K562 (cell line): ENCODE measurements around the gene P2RY14. TPM values are rescaled to one million over a fixed set of nuclear protein-coding genes. Genes with fewer than 3 reads are reported as not detected.

Source experiments
- CCAR2 ChIP-seq: fragments of 200-400 bp; formaldehyde crosslinking; IDR thresholded peaks from 2 replicates; pipeline ENCODE4 v1.6.1; 2017; ENCODE audit warnings: mild to moderate bottlenecking, low read depth, low read length
- ELF2 ChIP-seq: fragments of 250-450 bp; sonication (Bioruptor Pico); IDR thresholded peaks from 2 replicates; pipeline ENCODE4 v1.5.0; 2021; ENCODE audit warnings: mild to moderate bottlenecking
- TEAD4 ChIP-seq, 2 experiments: sonication (generic) in 1 of 2; formaldehyde crosslinking in 1 of 2; IDR thresholded peaks; 2 replicates each; pipeline versions ENCODE4 v1.6.1 to v1.8.0; 2012 to 2022; ENCODE audit warnings: borderline replicate concordance in 1 of 2, inconsistent platforms in 1 of 2, low read length in 1 of 2, mild to moderate bottlenecking in 1 of 2, missing genetic modification reagents in 1 of 2
- polyA plus RNA-seq, 8 experiments: library from polyadenylated mRNA; depleted of rRNA in 4 of 8; stranded (reverse) in 5 of 8; unstranded in 3 of 8; fragments of >200 nt; fragmentation: Nextera tagmentation in 2 of 8; fragmentation: Illumina TruSeq in 1 of 8; extraction: Ambion mirVana in 2 of 8; extraction: Trizol in 1 of 8; gene quantifications; 2 replicates each; pipeline versions ENCODE4 v1.2.1 to v1.2.3, GENCODE V29; 2011 to 2014; ENCODE audit warnings: inconsistent platforms in 1 of 8, missing spikeins in 1 of 8
- total RNA-seq, 7 experiments: library from RNA; depleted of rRNA in 6 of 7; stranded (reverse); fragments of >200 nt in 6 of 7; fragmentation: Illumina TruSeq in 2 of 7; extraction: Trizol in 2 of 7; gene quantifications; 2 replicates each; pipeline versions ENCODE4 v1.2.1 to v1.2.3, GENCODE V29; 2011 to 2021; ENCODE audit warnings: low replicate concordance in 1 of 7
- TF ChIP-seq, protein P1 (sequence below): fragments of 250-450 bp; sonication (Bioruptor Pico); IDR thresholded peaks from 2 replicates; pipeline ENCODE4 v1.4.0; 2020

Gene P2RY14
- total and polyA plus RNA-seq, 9 of the 15 experiments (the other 6 are each of a cell fraction or from before 2014, with no cell fraction given) = not detected

DNA sequence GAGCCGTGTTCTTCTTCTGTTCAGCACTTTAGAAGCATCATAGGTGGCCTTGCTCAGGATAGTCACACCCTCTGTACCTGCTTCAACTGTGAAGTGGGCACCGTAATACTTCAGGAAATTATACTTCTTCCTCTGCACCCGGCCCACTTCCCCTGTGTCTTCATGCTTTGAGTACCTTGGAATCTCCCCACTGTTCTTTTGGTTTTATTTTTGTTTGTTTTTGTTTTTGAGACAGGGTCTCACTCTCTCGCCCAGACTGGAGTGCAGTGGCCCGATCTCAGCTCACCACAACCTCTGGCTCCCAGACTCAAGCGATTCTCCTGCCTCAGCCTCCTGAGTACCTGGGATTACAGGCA, 1.7 kb downstream of the P2RY14 start (continued):
- TF ChIP-seq, protein P1, sequence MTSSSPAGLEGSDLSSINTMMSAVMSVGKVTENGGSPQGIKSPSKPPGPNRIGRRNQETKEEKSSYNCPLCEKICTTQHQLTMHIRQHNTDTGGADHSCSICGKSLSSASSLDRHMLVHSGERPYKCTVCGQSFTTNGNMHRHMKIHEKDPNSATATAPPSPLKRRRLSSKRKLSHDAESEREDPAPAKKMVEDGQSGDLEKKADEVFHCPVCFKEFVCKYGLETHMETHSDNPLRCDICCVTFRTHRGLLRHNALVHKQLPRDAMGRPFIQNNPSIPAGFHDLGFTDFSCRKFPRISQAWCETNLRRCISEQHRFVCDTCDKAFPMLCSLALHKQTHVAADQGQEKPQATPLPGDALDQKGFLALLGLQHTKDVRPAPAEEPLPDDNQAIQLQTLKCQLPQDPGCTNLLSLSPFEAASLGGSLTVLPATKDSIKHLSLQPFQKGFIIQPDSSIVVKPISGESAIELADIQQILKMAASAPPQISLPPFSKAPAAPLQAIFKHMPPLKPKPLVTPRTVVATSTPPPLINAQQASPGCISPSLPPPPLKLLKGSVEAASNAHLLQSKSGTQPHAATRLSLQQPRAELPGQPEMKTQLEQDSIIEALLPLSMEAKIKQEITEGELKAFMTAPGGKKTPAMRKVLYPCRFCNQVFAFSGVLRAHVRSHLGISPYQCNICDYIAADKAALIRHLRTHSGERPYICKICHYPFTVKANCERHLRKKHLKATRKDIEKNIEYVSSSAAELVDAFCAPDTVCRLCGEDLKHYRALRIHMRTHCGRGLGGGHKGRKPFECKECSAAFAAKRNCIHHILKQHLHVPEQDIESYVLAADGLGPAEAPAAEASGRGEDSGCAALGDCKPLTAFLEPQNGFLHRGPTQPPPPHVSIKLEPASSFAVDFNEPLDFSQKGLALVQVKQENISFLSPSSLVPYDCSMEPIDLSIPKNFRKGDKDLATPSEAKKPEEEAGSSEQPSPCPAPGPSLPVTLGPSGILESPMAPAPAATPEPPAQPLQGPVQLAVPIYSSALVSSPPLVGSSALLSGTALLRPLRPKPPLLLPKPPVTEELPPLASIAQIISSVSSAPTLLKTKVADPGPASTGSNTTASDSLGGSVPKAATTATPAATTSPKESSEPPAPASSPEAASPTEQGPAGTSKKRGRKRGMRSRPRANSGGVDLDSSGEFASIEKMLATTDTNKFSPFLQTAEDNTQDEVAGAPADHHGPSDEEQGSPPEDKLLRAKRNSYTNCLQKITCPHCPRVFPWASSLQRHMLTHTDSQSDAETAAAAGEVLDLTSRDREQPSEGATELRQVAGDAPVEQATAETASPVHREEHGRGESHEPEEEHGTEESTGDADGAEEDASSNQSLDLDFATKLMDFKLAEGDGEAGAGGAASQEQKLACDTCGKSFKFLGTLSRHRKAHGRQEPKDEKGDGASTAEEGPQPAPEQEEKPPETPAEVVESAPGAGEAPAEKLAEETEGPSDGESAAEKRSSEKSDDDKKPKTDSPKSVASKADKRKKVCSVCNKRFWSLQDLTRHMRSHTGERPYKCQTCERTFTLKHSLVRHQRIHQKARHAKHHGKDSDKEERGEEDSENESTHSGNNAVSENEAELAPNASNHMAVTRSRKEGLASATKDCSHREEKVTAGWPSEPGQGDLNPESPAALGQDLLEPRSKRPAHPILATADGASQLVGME (CRISPR knock-in tag) = no peak
- no peak for TF ChIP-seq CCAR2
- no peak for TF ChIP-seq TEAD4 (IDR thresholded peaks at IDR 0.05; ENCODE audit: low read length)
- no peak for TF ChIP-seq TEAD4 (CRISPR knock-in tag; IDR thresholded peaks at IDR 0.05; ENCODE audit: borderline replicate concordance)
- no peak for TF ChIP-seq ELF2 (CRISPR knock-in tag)
